DND-41 (cell line): ENCODE results near the gene MEGF9.

Experiments
- EZH2 ChIP-seq: IDR thresholded peaks from 3 replicates; pipeline ENCODE4 v1.6.1; 2012; ENCODE audit warnings: borderline replicate concordance, low read depth, mild to moderate bottlenecking, moderate library complexity, low read length, inconsistent platforms; ENCODE audit not compliant: severe bottlenecking
- TF ChIP-seq, protein P1 (sequence below): IDR thresholded peaks from 2 replicates; pipeline ENCODE4 v1.5.1; 2012; ENCODE audit warnings: borderline replicate concordance, low read length, moderate library complexity, mild to moderate bottlenecking; ENCODE audit not compliant: poor library complexity, severe bottlenecking; ENCODE audit errors: extremely low read depth

DNA sequence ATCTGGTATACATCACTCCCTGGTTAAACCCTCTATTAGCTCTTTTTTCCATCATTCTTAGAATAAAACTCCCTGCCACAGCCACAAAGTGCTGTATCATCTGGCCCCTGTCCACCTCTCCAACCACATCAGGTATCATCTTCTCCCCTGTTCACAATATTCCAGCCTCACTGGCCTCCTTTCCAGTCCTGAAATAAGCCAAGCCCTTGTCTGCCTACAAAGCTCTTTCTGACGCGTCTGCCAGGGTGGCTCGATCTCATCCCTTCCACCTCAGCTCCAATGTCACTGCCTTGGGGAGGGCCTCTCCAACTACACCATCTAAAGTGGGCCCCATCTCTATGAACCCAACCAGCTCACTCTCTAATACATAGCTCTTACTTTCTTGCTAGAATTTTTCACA is 155.8 kb downstream of the MEGF9 start:
- TF ChIP-seq, protein P1, sequence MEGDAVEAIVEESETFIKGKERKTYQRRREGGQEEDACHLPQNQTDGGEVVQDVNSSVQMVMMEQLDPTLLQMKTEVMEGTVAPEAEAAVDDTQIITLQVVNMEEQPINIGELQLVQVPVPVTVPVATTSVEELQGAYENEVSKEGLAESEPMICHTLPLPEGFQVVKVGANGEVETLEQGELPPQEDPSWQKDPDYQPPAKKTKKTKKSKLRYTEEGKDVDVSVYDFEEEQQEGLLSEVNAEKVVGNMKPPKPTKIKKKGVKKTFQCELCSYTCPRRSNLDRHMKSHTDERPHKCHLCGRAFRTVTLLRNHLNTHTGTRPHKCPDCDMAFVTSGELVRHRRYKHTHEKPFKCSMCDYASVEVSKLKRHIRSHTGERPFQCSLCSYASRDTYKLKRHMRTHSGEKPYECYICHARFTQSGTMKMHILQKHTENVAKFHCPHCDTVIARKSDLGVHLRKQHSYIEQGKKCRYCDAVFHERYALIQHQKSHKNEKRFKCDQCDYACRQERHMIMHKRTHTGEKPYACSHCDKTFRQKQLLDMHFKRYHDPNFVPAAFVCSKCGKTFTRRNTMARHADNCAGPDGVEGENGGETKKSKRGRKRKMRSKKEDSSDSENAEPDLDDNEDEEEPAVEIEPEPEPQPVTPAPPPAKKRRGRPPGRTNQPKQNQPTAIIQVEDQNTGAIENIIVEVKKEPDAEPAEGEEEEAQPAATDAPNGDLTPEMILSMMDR, result no peak
- TF ChIP-seq EZH2, result no peak
